Karpas-422 (cell line): Measurements from ENCODE around the gene PTPN12. TPM values are rescaled to one million over a fixed set of nuclear protein-coding genes. Genes with fewer than 3 reads are reported as not detected.
A peak's percentile ranks its signal among the peaks of the same experiment; 100 is the strongest.
"Not testable (repeated sequence)": the region's sequence is repeated elsewhere in the genome, so short reads cannot be mapped to it uniquely, and the experiment has no call there.

ENCODE experiments used
- DNase-seq: peaks from one replicate; pipeline ENCODE4 v3.0.0-alpha.2; 2015
- H2AFZ ChIP-seq: fragments of 200-600 bp; sonication (generic); 2 replicates; pipeline ENCODE4 v1.6.1; 2014; ENCODE audit warnings: antibody characterized with exemption, low read length, mixed read lengths
- H3K27ac ChIP-seq: fragments of 200-600 bp; sonication (generic); 2 replicates; pipeline ENCODE4 v1.5.1; 2014; ENCODE audit warnings: mild to moderate bottlenecking, low read length, moderate library complexity
- H3K27me3 ChIP-seq: fragments of 200-600 bp; sonication (generic); 2 replicates; pipeline ENCODE4 v1.6.1; 2014; ENCODE audit warnings: low read length, mixed read lengths
- H3K36me3 ChIP-seq: fragments of 200-600 bp; sonication (generic); 2 replicates; pipeline ENCODE4 v1.6.1; 2014; ENCODE audit warnings: low read length, mixed read lengths; ENCODE audit not compliant: insufficient read depth
- H3K4me1 ChIP-seq: fragments of 200-600 bp; sonication (generic); 2 replicates; pipeline ENCODE4 v1.6.1; 2014; ENCODE audit warnings: mild to moderate bottlenecking, low read length, mixed read lengths
- H3K4me2 ChIP-seq: fragments of 200-600 bp; sonication (generic); 2 replicates; pipeline ENCODE4 v1.6.1; 2014; ENCODE audit warnings: low read length, low read depth, mild to moderate bottlenecking; ENCODE audit not compliant: poor library complexity, severe bottlenecking
- H3K4me3 ChIP-seq: fragments of 200-600 bp; sonication (generic); 2 replicates; pipeline ENCODE4 v1.5.1; 2014; ENCODE audit warnings: mild to moderate bottlenecking, antibody characterized with exemption, low read length, mixed read lengths
- H3K79me2 ChIP-seq: fragments of 200-600 bp; sonication (generic); 2 replicates; pipeline ENCODE4 v1.6.1; 2014; ENCODE audit warnings: mild to moderate bottlenecking, low read length, mixed read lengths
- H3K9ac ChIP-seq: fragments of 200-600 bp; sonication (generic); 2 replicates; pipeline ENCODE4 v1.6.0; 2014; ENCODE audit warnings: low read length
- H3K9me2 ChIP-seq: fragments of 200-600 bp; sonication (generic), shearing (Covaris generic); replicated peaks from 2 replicates; pipeline ENCODE4 v1.6.0; 2014; ENCODE audit warnings: mild to moderate bottlenecking, low read length, moderate library complexity; ENCODE audit not compliant: insufficient read depth
- H3K9me3 ChIP-seq: fragments of 300-700, 200-600 bp; sonication (generic); 2 replicates; pipeline ENCODE4 v1.6.1; 2014; ENCODE audit warnings: low read length, mixed read lengths
- H4K20me1 ChIP-seq: fragments of 200-600 bp; sonication (generic); 2 replicates; pipeline ENCODE4 v1.6.1; 2014; ENCODE audit warnings: mild to moderate bottlenecking, antibody characterized with exemption, low read length, low read depth; ENCODE audit not compliant: insufficient read depth
- total RNA-seq: library from RNA; depleted of rRNA; stranded (reverse); fragments of >200 nt; shearing (Covaris generic); gene quantifications from 2 replicates; pipeline ENCODE4 v1.2.3, GENCODE V29; 2014; ENCODE audit warnings: low replicate concordance

The PTPN12 gene
- total RNA-seq, 1 experiment from 2014 or later = 17.1 TPM

DNA sequence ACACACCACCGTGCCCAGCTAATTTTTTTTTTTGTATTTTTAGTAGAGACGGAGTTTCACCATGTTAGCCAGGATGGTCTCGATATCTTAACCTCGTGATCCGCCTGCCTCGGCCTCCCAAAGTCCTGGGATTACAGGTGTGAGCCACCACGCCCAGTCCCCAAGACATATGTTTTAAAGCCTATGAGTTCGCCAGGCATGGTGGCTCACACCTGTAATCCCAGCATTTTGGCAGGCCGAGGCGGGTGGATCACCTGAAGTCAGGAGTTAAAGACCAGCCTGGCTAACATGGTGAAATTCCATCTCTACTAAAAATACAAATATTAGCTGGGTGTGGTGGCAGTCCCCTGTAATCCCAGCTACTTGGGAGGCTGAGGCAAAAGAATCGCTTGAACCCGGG is 115.7 kb downstream of the PTPN12 start:
- not testable (repeated sequence) for H3K9me2 ChIP-seq, H3K4me3 ChIP-seq, H3K4me1 ChIP-seq

DNA sequence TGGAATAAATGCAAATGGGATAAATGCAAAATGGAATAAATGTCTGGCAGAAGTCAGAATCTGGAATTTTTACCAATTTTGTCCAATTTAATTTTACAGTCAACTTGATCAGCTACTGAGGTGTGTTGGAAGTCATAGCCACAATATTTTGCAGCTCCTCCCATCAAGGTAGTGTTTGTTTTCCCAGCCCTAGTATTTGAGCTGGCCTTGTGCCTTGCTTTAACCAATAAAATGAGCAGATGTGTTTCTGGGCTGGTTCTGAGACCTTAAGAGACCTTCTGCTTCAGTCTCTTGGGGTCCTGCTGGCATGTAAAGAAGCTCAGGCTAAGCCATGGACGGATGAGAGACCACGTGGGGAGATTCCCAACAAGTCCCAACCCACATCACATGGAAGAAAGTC is 116.5 kb downstream of the PTPN12 start:
- Histone ChIP-seq H3K4me3 (no peak overlapping the region), H3K27me3 (no peaks in the 10 kb centered on the region), H3K4me2 (no peak overlapping the region), H3K9ac (no peak overlapping the region), H3K27ac (no peak overlapping the region), H3K9me2 (no peaks in the 10 kb centered on the region), H3K4me1 (peaks cover 4% of the 10 kb centered on the region; the same call in 1 of the 2 replicates), H4K20me1 (no peaks in the 10 kb centered on the region), H3K36me3 (no peaks in the 10 kb centered on the region), H3K79me2 (no peaks in the 10 kb centered on the region), H3K9me3 (no peaks in the 10 kb centered on the region), H2AFZ (no peak overlapping the region)
- no peak for DNase-seq

More for the DNA sequence above, 115.7 kb downstream of the PTPN12 start:
- H3K27ac ChIP-seq, H3K9me3 ChIP-seq, H3K27me3 ChIP-seq, H3K9ac ChIP-seq, H3K79me2 ChIP-seq, H3K36me3 ChIP-seq, H4K20me1 ChIP-seq, H3K4me2 ChIP-seq, DNase-seq, H2AFZ ChIP-seq: not testable (repeated sequence)

DNA sequence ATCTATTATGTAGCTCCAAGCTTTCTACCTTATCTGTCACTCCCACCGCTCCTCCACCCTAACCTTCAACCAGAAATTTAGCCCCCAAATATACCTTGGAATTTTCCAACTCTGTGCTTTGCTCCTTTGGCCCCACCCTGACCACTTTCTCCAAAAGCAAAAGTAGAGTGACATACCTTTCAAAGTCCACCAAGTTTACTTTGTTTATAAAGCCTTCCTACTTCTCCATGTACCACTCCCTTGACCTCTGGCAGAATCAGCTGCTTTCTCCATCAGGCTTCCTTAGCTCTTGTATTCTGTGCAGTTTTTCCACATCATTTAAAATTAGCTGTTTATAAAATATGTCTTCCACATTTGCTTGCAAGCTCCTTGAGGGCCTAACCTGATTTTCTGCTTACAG is 118.3 kb downstream of the PTPN12 start:
- Histone ChIP-seq H3K36me3 (no peaks in the 10 kb centered on the region), H3K27ac (no peak overlapping the region), H3K4me3 (no peak overlapping the region), H3K79me2 (no peaks in the 10 kb centered on the region), H3K9me2 (no peaks in the 10 kb centered on the region), H3K9ac (no peak overlapping the region), H4K20me1 (no peaks in the 10 kb centered on the region), H3K9me3 (no peaks in the 10 kb centered on the region), H3K27me3 (no peaks in the 10 kb centered on the region), H3K4me2 (no peak overlapping the region), H2AFZ (no peak overlapping the region), H3K4me1 (peaks cover 4% of the 10 kb centered on the region; the same call in 1 of the 2 replicates)
- peak; percentile 16 for DNase-seq

DNA sequence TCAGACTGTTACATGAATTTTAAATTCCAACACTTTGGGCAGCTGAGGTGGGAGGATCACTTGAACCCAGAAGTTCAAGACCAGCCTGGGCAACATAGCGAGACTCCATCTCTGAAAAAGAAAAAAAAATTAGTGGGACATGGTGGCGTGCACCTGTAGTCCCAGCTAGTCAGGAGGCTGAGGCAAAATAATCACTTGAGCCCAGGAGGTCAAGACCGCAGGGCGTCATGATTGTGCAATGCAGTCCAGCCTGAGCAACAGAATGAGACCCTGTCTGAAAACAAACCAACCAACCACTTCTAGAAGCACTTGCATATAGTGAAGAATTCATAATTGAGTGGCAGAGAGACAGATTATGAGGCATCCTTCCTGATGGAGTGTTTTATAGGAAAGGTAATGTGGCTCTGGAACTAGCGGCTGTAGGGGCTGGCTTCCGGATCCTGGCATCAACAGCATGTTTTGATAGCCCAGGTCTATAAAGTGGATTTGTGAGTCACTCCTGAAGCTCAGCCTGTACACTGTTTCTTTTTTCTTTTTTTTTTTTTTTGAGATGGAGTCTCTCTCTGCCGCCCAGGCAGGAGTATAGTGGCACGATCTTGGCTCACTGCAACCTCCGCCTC is 118.9 kb downstream of the PTPN12 start:
- H3K36me3 ChIP-seq = no peaks in the 10 kb centered on the region
- peaks cover 4% of the 10 kb centered on the region; the same call in 1 of the 2 replicates for H3K4me1 ChIP-seq
- no peak overlapping the region for H3K9ac ChIP-seq
- H3K9me2 ChIP-seq = no peaks in the 10 kb centered on the region
- no peak overlapping the region for H3K4me2 ChIP-seq
- no peaks in the 10 kb centered on the region for H3K9me3 ChIP-seq
- H3K27ac ChIP-seq = no peak overlapping the region
- no peak overlapping the region for H2AFZ ChIP-seq
- no peaks in the 10 kb centered on the region for H3K27me3 ChIP-seq
- DNase-seq = peak; percentile 30
- no peak overlapping the region for H3K4me3 ChIP-seq
- H3K79me2 ChIP-seq = no peaks in the 10 kb centered on the region
- no peaks in the 10 kb centered on the region for H4K20me1 ChIP-seq

DNA sequence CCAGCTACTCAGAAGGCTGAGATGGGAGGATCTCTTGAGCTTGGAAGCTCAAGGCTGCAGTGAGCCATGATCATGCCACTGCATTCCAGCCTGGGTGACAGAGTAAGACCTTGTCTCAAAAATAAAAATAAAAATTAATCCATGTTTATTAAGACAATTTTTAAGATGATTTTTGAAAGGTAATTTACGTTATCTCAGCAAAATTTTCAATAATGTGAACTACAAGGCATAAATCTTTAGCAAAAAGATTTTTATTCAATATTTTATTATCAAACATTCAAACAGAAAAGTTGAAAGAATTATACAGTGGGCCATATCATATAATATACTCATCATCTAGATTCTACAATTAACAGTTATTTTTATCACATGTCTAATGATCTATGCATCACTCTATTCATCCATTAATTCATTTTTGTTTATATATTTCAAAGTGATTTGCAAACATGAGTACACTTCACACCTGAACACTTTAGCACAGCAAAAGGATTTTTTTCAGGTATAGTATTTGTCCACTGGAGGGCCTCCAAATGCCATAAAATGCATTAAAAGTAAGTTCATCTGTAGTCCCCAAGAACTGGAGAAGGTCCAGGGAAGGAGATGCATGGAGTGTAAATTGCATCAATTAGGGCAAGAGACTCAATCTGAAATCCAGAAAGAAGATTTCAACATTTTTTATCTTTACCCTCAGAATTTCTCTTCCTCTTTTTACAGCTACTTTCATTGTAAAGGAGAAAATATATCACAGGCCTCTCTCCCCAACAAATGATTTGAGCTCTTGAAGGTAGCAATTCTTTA is 120.5 kb downstream of the PTPN12 start:
- Histone ChIP-seq H3K27ac (no peak overlapping the region), H4K20me1 (no peaks in the 10 kb centered on the region), H3K9me2 (no peaks in the 10 kb centered on the region), H3K4me2 (no peak overlapping the region), H3K9me3 (no peaks in the 10 kb centered on the region), H3K27me3 (no peaks in the 10 kb centered on the region), H2AFZ (no peak overlapping the region), H3K36me3 (no peaks in the 10 kb centered on the region), H3K4me3 (no peak overlapping the region), H3K79me2 (no peaks in the 10 kb centered on the region), H3K4me1 (no peaks in the 10 kb centered on the region), H3K9ac (no peak overlapping the region)
- DNase-seq = peak; percentile 83

DNA sequence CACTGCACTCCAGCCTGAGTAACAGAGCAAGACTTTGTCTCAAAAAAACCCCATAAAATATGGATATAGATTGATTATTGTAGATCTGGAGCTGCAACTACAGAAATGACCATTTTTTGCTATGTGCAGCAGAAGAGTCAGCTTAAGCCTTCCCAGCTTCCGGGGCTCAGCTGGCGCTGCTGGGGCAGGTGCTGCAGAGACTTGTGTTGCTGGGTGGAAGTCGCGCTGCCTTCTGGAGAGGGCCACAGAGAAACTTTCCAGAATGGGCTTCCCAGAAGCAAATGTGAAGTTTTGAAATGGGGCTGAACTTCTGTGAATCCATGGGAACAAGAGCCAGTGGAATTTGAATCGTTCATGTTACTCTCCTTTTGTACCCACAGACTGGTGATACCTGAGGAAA is 121.8 kb downstream of the PTPN12 start:
- Histone ChIP-seq H3K9me2 (no peaks in the 10 kb centered on the region), H3K4me3 (no peak overlapping the region), H3K27me3 (no peaks in the 10 kb centered on the region), H3K9ac (no peak overlapping the region), H3K36me3 (no peaks in the 10 kb centered on the region), H2AFZ (no peak overlapping the region), H3K27ac (no peak overlapping the region), H3K79me2 (no peaks in the 10 kb centered on the region), H4K20me1 (no peaks in the 10 kb centered on the region), H3K4me2 (no peak overlapping the region), H3K9me3 (no peaks in the 10 kb centered on the region), H3K4me1 (no peaks in the 10 kb centered on the region)
- DNase-seq = no peak

DNA sequence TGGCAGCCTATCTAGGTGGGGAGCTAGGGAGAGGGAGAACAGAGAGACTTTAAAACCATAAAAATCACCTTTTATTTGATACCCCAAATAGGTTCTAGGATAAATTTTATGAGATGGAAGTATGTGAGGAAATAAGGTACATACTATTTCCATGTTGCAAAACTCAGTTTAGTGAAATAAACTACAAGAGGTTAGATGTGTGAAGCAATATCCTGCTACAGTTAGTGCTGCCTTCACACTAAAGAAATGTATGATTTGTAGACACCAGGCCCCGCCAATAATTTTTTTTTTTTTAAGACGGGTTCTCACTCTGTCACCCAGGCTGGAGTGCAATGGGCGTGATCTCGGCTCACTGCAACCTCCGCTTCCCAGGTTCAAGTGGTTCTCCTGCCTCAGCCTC is 124.7 kb downstream of the PTPN12 start:
- Histone ChIP-seq H3K9me3 (no peaks in the 10 kb centered on the region), H3K27ac (no peak overlapping the region), H4K20me1 (no peaks in the 10 kb centered on the region), H3K27me3 (no peaks in the 10 kb centered on the region), H3K79me2 (no peaks in the 10 kb centered on the region), H3K4me3 (no peak overlapping the region), H3K4me2 (no peak overlapping the region), H3K9ac (no peak overlapping the region), H3K36me3 (no peaks in the 10 kb centered on the region), H3K9me2 (no peaks in the 10 kb centered on the region), H2AFZ (no peak overlapping the region), H3K4me1 (no peaks in the 10 kb centered on the region)
- DNase-seq = no peak

DNA sequence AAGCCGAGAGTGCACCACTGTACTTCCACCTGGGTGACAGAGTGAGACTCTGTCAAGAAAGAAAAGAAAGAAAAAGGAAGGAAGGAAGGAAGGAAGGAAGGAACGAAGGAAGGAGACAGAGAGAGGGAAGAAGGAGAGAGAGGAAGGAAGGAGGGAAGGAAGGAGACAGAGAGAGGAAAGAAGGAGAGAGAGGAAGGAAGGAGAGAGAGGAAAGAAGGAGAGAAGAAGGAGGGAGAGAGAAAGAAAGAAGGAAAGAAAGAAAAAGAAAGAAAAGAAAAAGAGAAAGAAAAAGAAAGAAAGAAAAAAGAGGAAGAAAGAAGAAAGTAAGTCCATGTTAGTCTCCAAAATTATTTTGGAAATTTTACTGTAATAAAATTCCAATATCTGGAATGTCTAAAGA is 125.8 kb downstream of the PTPN12 start:
- Histone ChIP-seq H4K20me1 (no peaks in the 10 kb centered on the region), H3K9ac (no peak overlapping the region), H3K4me1 (no peaks in the 10 kb centered on the region), H3K27ac (no peak overlapping the region), H3K4me3 (no peak overlapping the region), H3K79me2 (no peaks in the 10 kb centered on the region), H3K27me3 (no peaks in the 10 kb centered on the region), H3K9me2 (no peaks in the 10 kb centered on the region), H3K36me3 (no peaks in the 10 kb centered on the region), H3K9me3 (no peaks in the 10 kb centered on the region), H3K4me2 (no peak overlapping the region), H2AFZ (no peak overlapping the region)
- DNase-seq = no peak
